MM.1S (cell line): Measurements from ENCODE around the gene DNAJC17.

Experiments
- DNase-seq: peaks from one replicate; pipeline ENCODE4 v3.0.0-alpha.2; 2015
- H2AFZ ChIP-seq: fragments of 300-600 bp; sonication (generic); 2 replicates; pipeline ENCODE4 v1.6.0; 2016; ENCODE audit warnings: antibody characterized with exemption, low read length
- H3F3A ChIP-seq: fragments of 300-600 bp; sonication (generic); 2 replicates; pipeline ENCODE4 v1.6.1; 2016; ENCODE audit warnings: mild to moderate bottlenecking, antibody characterized with exemption, low read length, moderate library complexity, mixed read lengths; ENCODE audit not compliant: insufficient read depth
- H3K27ac ChIP-seq: fragments of 300-600 bp; sonication (generic); 2 replicates; pipeline ENCODE4 v1.5.1; 2016; ENCODE audit warnings: mild to moderate bottlenecking, low read length
- H3K27me3 ChIP-seq: fragments of 300-600 bp; sonication (generic); replicated peaks from 2 replicates; pipeline ENCODE4 v1.6.0; 2016; ENCODE audit warnings: low read length; ENCODE audit not compliant: insufficient read depth
- H3K36me3 ChIP-seq: fragments of 300-600 bp; sonication (generic); replicated peaks from 2 replicates; pipeline ENCODE4 v1.6.1; 2016; ENCODE audit warnings: mild to moderate bottlenecking, low read length, mixed read lengths; ENCODE audit not compliant: insufficient read depth
- H3K4me1 ChIP-seq: fragments of 300-600 bp; sonication (generic); 2 replicates; pipeline ENCODE4 v1.6.1; 2016; ENCODE audit warnings: low read length, mixed read lengths
- H3K4me2 ChIP-seq: fragments of 300-600 bp; sonication (generic); 2 replicates; pipeline ENCODE4 v1.6.0; 2016; ENCODE audit warnings: low read depth, low read length
- H3K4me3 ChIP-seq: fragments of 300-600 bp; sonication (generic); 2 replicates; pipeline ENCODE4 v1.5.1; 2016; ENCODE audit warnings: low read length, mixed read lengths
- H3K79me2 ChIP-seq: fragments of 300-600 bp; sonication (generic); 2 replicates; pipeline ENCODE4 v1.6.1; 2016; ENCODE audit warnings: mixed run types, low read length, mixed read lengths
- H3K9ac ChIP-seq: fragments of 300-600 bp; sonication (generic); 2 replicates; pipeline ENCODE4 v1.6.1; 2016; ENCODE audit warnings: low read length, mixed read lengths
- H3K9me2 ChIP-seq: fragments of 300-600 bp; sonication (generic); replicated peaks from 2 replicates; pipeline ENCODE4 v1.6.1; 2016; ENCODE audit warnings: mild to moderate bottlenecking, low read length, mixed read lengths; ENCODE audit not compliant: insufficient read depth
- H3K9me3 ChIP-seq: fragments of 300-600 bp; sonication (generic); replicated peaks from 2 replicates; pipeline ENCODE4 v1.6.1; 2016; ENCODE audit warnings: mild to moderate bottlenecking, low read length, mixed read lengths; ENCODE audit not compliant: insufficient read depth
- H4K20me1 ChIP-seq: fragments of 300-600 bp; sonication (generic); 2 replicates; pipeline ENCODE4 v1.6.1; 2016; ENCODE audit warnings: mild to moderate bottlenecking, low read length, moderate library complexity, mixed read lengths; ENCODE audit not compliant: insufficient read depth
- EZH2 ChIP-seq: fragments of 300-600 bp; sonication (generic); optimal IDR thresholded peaks from 2 replicates; pipeline ENCODE3; 2017; ENCODE audit warnings: low read depth, mild to moderate bottlenecking, antibody characterized with exemption, low read length, mixed read lengths
- EZH2phosphoT487 ChIP-seq: fragments of 300-600 bp; sonication (generic); IDR thresholded peaks from 2 replicates; pipeline ENCODE4 v1.6.1; 2018; ENCODE audit warnings: antibody characterized with exemption, low read length
- TF ChIP-seq, protein P1 (sequence below): fragments of 300-600 bp; sonication (generic); IDR thresholded peaks from 2 replicates; pipeline ENCODE4 v1.5.1; 2016; ENCODE audit warnings: antibody characterized with exemption, low read length, mixed read lengths

DNAJC17 gene

DNA sequence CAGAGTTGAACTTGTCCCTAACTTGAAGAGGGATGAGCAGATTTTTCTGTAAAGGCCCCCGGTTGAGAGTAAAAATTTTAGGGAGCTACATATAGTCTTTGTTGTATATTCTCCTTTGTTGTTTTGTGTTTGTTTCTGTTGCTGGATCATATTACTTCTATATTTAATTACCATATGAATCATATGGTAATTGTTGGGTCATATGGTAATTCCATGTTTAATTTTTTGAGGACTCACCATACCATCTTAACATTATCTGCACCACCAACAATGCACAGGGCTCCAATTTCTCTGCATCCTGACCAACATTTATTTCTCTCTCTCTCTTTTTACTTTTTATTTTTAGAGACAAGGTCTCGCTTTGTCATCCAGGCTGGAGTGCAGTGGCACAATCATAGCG is 7.8 kb downstream of the DNAJC17 start:
- no peak overlapping the region for H3K4me3 ChIP-seq
- H3K27me3 ChIP-seq = no peaks in the 10 kb centered on the region
- H2AFZ ChIP-seq = no peak overlapping the region
- H3K36me3 ChIP-seq = no peaks in the 10 kb centered on the region
- no peaks in the 10 kb centered on the region for H3K9me3 ChIP-seq
- H3K4me2 ChIP-seq = no peak overlapping the region
- H3K27ac ChIP-seq = no peak overlapping the region
- TF ChIP-seq EZH2phosphoT487 (no peak), EZH2 (no peak)
- TF ChIP-seq, protein P1, sequence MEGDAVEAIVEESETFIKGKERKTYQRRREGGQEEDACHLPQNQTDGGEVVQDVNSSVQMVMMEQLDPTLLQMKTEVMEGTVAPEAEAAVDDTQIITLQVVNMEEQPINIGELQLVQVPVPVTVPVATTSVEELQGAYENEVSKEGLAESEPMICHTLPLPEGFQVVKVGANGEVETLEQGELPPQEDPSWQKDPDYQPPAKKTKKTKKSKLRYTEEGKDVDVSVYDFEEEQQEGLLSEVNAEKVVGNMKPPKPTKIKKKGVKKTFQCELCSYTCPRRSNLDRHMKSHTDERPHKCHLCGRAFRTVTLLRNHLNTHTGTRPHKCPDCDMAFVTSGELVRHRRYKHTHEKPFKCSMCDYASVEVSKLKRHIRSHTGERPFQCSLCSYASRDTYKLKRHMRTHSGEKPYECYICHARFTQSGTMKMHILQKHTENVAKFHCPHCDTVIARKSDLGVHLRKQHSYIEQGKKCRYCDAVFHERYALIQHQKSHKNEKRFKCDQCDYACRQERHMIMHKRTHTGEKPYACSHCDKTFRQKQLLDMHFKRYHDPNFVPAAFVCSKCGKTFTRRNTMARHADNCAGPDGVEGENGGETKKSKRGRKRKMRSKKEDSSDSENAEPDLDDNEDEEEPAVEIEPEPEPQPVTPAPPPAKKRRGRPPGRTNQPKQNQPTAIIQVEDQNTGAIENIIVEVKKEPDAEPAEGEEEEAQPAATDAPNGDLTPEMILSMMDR = no peak
- no peak overlapping the region for H3K9ac ChIP-seq
- no peaks in the 10 kb centered on the region for H3K79me2 ChIP-seq
- no peaks in the 10 kb centered on the region for H3K4me1 ChIP-seq
- no peaks in the 10 kb centered on the region for H3K9me2 ChIP-seq
- no peak for DNase-seq
- H3F3A ChIP-seq = no peaks in the 10 kb centered on the region
- no peaks in the 10 kb centered on the region for H4K20me1 ChIP-seq

DNA sequence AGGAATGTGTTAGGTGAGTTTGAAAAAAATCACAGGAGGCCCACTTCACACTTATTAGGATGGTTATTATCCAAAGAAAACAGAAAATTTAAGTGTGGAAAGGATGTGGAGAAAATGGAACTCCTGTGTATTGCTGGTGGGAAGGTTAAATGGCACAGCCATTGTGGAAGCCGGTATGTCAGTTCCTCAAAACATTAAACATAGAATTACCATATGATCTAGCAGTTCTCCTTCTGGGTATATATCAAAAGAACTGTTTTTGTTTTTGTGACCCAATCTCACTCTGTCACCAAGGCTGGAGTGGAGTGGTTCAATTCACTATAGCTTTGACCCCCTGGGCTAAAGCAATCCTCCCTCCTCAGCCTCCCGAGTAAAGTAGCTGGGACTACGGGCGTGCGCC is 10.8 kb downstream of the DNAJC17 start:
- no peaks in the 10 kb centered on the region for H3K9me3 ChIP-seq
- H3K27me3 ChIP-seq = no peaks in the 10 kb centered on the region
- no peaks in the 10 kb centered on the region for H3K36me3 ChIP-seq
- H3K9me2 ChIP-seq = no peaks in the 10 kb centered on the region
- no peak overlapping the region for H2AFZ ChIP-seq
- no peak overlapping the region for H3K4me3 ChIP-seq
- H3K9ac ChIP-seq = no peak overlapping the region
- TF ChIP-seq, protein P1 = no peak
- no peak for TF ChIP-seq EZH2
- TF ChIP-seq EZH2phosphoT487 = no peak
- H3K4me1 ChIP-seq = no peaks in the 10 kb centered on the region
- DNase-seq = no peak
- H3K79me2 ChIP-seq = peaks cover 5% of the 10 kb centered on the region; the same call in 1 of the 2 replicates
- H4K20me1 ChIP-seq = no peaks in the 10 kb centered on the region
- H3K27ac ChIP-seq = no peak overlapping the region
- no peak overlapping the region for H3K4me2 ChIP-seq
- no peaks in the 10 kb centered on the region for H3F3A ChIP-seq

DNA sequence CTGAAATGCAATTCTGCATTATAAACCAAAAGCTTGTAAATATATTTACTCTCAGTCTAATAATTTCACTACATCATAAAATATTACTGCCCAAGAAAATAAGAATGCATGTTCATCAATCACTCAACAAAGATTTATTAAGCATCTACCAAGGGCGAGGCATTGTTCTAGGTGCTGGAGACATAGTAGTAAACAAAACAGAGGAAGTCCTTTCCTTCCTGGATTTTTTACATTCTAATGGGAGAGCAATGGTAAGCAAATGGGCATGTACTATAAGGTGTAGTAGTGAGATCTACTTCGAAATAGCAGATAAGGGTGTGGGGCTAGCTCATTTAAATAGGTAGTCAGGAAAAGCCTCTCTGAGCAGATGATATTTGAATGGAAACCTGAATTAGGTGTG is 11.2 kb downstream of the DNAJC17 start:
- no peaks in the 10 kb centered on the region for H3K9me2 ChIP-seq
- H3K4me1 ChIP-seq = no peaks in the 10 kb centered on the region
- peaks cover 5% of the 10 kb centered on the region; the same call in 1 of the 2 replicates for H3K79me2 ChIP-seq
- H4K20me1 ChIP-seq = no peaks in the 10 kb centered on the region
- no peak overlapping the region for H2AFZ ChIP-seq
- H3K27ac ChIP-seq = no peak overlapping the region
- no peak overlapping the region for H3K4me2 ChIP-seq
- no peaks in the 10 kb centered on the region for H3K9me3 ChIP-seq
- H3K4me3 ChIP-seq = no peak overlapping the region
- no peaks in the 10 kb centered on the region for H3F3A ChIP-seq
- H3K9ac ChIP-seq = no peak overlapping the region
- TF ChIP-seq EZH2phosphoT487 (no peak), EZH2 (no peak)
- TF ChIP-seq, protein P1 = no peak
- no peak for DNase-seq
- H3K27me3 ChIP-seq = no peaks in the 10 kb centered on the region
- H3K36me3 ChIP-seq = no peaks in the 10 kb centered on the region
